HPDE6-E6E7 (cell line): ENCODE data around the gene SLK.
A peak's percentile ranks its signal among the peaks of the same experiment; 100 is the strongest.

Source experiments
- DNase-seq: peaks from one replicate; pipeline ENCODE4 v3.0.0; 2011; ENCODE audit warnings: missing footprints; ENCODE audit errors: extremely low spot score

SLK gene

DNA sequence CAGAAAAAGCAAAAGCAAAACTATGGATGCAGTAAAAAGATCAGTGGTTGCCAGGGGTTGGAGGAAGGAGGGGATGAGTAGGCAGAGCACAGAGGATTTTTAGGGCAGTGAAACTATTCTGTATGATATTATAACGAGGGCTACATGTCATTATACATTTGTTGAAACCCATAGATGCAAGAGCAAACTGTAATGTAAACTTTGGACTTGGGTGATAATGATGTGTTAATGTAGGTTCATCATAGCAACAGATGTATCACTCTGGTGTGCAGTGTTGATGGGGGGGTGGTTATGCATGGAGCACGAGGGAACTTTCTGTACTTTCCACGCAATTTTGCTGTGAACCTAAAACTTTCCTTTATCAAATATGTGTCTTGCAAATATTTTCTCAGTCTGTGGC lies 23.2 kb downstream of the SLK start:
- no peak for DNase-seq

GRCh38 chr10:103990531-103990930 lies 23.6 kb downstream of the SLK start:
- no peak for DNase-seq

- DNase-seq = no peak
Observed at GRCh38 chr10:103991393-103992128, 24.6 kb downstream of the SLK start.

GRCh38 chr10:103995134-103995533 lies 28.2 kb downstream of the SLK start:
- DNase-seq = no peak

GRCh38 chr10:103998805-103999204 lies 31.9 kb downstream of the SLK start:
- no peak for DNase-seq

- no peak for DNase-seq
Observed at GRCh38 chr10:104002911-104003310, 36.0 kb downstream of the SLK start.

DNA sequence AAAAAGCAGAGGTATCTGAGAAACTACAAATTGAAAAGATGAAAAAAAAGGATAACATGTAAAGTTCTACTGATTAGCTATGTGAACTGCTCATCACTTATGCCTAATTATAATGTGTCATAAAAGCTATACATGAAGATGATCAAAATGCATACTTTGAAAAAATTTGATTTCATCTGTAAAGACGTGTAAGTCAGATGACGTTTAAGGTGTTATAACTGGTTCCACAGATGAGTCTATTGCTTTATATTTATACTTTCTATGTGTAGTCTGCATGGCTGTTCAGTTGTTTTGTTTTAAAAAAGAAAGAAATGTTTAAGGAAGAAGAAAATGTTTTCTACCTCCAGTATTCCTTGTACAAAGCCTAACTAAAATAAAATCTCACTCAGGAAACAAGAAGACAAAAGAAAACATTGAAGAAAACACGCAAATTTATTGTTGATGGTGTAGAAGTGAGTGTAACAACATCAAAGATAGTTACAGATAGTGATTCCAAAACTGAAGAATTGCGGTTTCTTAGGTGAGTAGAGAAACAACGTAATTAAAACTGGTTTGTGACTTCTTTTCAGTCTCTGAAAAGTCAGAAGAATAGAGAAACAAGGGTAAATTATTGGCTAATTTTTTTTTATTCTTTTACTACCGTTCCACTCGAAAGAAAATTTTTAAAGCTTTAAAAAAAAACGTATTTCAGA lies 38.4 kb downstream of the SLK start:
- no peak for DNase-seq

DNA sequence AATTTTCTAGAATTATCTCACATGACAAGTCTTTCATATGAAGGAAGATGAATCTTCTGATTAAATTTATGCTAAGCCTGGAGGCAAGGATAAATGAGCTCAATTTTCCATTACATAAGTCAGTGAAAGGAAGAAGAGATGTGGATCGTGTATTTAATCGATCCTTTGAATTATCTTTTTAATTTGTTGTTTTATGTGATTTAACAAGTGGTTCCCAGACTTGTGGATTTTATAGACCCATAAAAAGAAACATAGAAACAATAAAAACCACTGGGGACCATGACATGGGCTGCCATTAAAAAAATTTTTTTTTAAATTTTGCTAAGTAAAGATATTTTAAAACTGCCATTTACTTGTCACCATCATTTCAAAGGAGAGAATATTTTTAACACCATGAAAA lies 45.0 kb downstream of the SLK start:
- no peak for DNase-seq

DNA sequence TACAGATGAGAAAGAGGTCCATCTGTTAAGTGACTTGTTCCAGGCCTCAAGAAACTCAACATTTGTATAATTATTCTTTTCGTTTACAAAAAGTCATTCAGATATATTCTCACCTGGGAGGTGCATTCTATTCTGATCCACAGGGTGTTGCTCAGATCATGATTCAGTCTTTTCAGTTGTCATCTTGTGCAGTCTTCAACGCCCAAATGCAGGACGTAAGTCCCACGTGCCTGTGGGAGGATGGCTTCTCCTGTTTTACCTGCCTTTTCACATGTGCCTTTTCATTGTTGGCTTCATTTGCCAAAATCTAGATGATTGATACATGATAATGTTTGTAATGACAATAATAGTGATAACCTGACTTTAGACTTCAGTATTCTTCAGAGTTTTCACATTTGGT lies 46.5 kb downstream of the SLK start:
- no peak for DNase-seq

- no peak for DNase-seq
Observed at GRCh38 chr10:104014176-104014575, 47.2 kb downstream of the SLK start.

- DNase-seq = no peak
Observed at GRCh38 chr10:104016661-104017060, 49.7 kb downstream of the SLK start.

- no peak for DNase-seq
Observed at GRCh38 chr10:104018471-104018870, 51.5 kb downstream of the SLK start.

DNA sequence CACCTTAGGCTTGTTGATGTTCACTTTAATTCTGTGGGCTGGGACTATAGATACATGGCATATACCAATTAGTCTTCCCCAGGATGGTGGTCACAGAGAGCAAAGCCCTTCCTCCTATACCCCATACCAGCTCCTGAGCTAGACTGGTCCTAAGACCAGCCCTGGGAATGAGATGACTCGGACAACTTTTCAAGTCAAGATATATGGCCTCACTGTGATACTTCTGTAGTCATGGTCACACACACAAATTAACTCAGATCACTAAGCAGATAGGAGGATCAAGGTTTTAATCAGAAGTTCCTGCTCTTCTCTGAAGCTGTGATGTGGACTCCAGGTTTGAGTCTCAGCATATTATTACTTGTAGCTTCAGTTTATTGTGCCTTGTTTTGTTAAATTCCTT lies 53.1 kb downstream of the SLK start:
- no peak for DNase-seq

- DNase-seq = no peak
Observed at GRCh38 chr10:104021246-104021645, 54.3 kb downstream of the SLK start.

- no peak for DNase-seq
Observed at GRCh38 chr10:104022026-104022425, 55.1 kb downstream of the SLK start.

GRCh38 chr10:104025524-104025923 lies 58.6 kb downstream of the SLK start:
- DNase-seq = no peak

GRCh38 chr10:104026762-104027161 lies 59.8 kb downstream of the SLK start:
- DNase-seq = no peak

DNA sequence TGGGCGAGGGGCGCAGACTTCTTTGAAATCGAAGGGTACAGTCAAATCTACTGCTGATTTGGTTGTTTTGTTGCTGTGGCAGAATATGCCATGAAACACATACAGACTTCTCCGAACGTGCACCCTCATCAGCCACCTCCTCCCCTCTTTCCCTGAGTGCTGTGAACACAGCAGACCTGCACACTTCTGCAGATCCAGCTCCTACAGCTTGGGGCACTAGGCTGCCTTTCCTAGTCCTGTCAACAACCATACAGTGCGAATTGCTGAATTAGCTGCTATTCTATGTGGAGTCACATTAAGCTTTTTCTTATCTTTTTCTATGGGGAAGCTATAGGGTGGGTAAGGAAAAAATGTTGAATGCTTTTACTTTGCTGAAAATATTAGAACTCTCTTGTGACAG lies 61.2 kb downstream of the SLK start:
- peak; percentile 55 for DNase-seq

- DNase-seq = no peak
Observed at GRCh38 chr10:104028823-104029520, 62.0 kb downstream of the SLK start.

DNA sequence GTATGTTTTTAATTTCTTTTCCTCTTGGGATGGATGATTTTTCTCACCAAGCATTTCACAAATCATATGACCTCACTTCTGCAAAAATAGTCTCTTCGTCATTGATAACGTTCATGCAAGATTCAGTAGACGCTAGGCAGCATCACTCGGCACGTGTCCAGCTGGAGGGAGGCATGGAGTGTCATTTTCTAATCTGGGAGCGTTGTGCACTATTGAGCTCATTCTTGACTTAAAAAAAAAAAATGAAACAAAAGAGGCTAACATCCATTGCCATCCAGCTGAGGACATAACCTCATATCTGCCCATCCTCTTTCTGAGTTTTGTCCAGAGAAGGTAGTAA lies 62.6 kb downstream of the SLK start:
- DNase-seq = no peak

- no peak for DNase-seq
Observed at GRCh38 chr10:104031631-104032030, 64.7 kb downstream of the SLK start.

- no peak for DNase-seq
Observed at GRCh38 chr10:104032144-104032775, 65.3 kb downstream of the SLK start.
